Activated CD4-positive, alpha-beta T cell treated with anti-CD3 and anti-CD28 coated beads, Interleukin-2, Interleukin-4, amounts not matched to agents 100 ng/mL and 50 ng/mL, durations not matched to agents 16 hours and 8 hours (primary cell): ENCODE data around the gene NDST4.

Experiments
- DNase-seq: peaks from one replicate; pipeline ENCODE4 v3.0.0-alpha.2; 2020; ENCODE audit warnings: low spot score

The NDST4 gene

GRCh38 chr4:115113506-115114106 lies at the start of gene NDST4:
Gene NDST4, minus strand, starts transcription at chr4:115113620. Its CDS starts 36,584 bp downstream, at chr4:115077036.
- no peak for DNase-seq

GRCh38 chr4:115159141-115159540 lies 45.7 kb upstream of the NDST4 start:
- DNase-seq = no peak

GRCh38 chr4:115158296-115158695 lies 44.9 kb upstream of the NDST4 start:
- no peak for DNase-seq

- DNase-seq = no peak
Measured at GRCh38 chr4:115154826-115155225, 41.4 kb upstream of the NDST4 start.

GRCh38 chr4:115152965-115153364 lies 39.5 kb upstream of the NDST4 start:
- no peak for DNase-seq

- no peak for DNase-seq
Measured at GRCh38 chr4:115152081-115152480, 38.7 kb upstream of the NDST4 start.

GRCh38 chr4:115149106-115149505 lies 35.7 kb upstream of the NDST4 start:
- DNase-seq = no peak

GRCh38 chr4:115145393-115146160 lies 32.2 kb upstream of the NDST4 start:
- no peak for DNase-seq

- DNase-seq = no peak
Measured at GRCh38 chr4:115128037-115128436, 14.6 kb upstream of the NDST4 start.

- no peak for DNase-seq
Measured at GRCh38 chr4:115126491-115126890, 13.1 kb upstream of the NDST4 start.

- no peak for DNase-seq
Measured at GRCh38 chr4:115121351-115122043, 8.1 kb upstream of the NDST4 start.

- no peak for DNase-seq
Measured at GRCh38 chr4:115119804-115120352, 6.5 kb upstream of the NDST4 start.

- DNase-seq = no peak
Measured at GRCh38 chr4:115117651-115118050, 4.2 kb upstream of the NDST4 start.

- DNase-seq = no peak
Measured at GRCh38 chr4:115110191-115111181, 2.9 kb downstream of the NDST4 start.

GRCh38 chr4:115108850-115109249 lies 4.6 kb downstream of the NDST4 start:
- DNase-seq = no peak

- no peak for DNase-seq
Measured at GRCh38 chr4:115107411-115107810, 6.0 kb downstream of the NDST4 start.

- DNase-seq = no peak
Measured at GRCh38 chr4:115101675-115102074, 11.7 kb downstream of the NDST4 start.

- peak; percentile 36 for DNase-seq
Measured at GRCh38 chr4:115090483-115091075, 22.8 kb downstream of the NDST4 start.

GRCh38 chr4:115082633-115083032 lies 30.8 kb downstream of the NDST4 start:
- DNase-seq = no peak

GRCh38 chr4:115076691-115077090 lies 36.7 kb downstream of the NDST4 start:
- no peak for DNase-seq

- no peak for DNase-seq
Measured at GRCh38 chr4:115058533-115058932, 54.9 kb downstream of the NDST4 start.
